Smooth muscle cell (in vitro differentiated cells): ENCODE results near the gene LRRK1. TPM values are rescaled to one million over a fixed set of nuclear protein-coding genes. Genes with fewer than 3 reads are reported as not detected.

Experiments
- DNase-seq: peaks from one replicate; lab custom pipeline; 2025; ENCODE audit not compliant: unreplicated experiment; lab: John Stamatoyannopoulos, UW
- H2AFZ ChIP-seq: fragments of 200-600 bp; sonication (generic); 2 replicates; pipeline ENCODE4 v1.6.0; 2016; ENCODE audit warnings: antibody characterized with exemption, low read depth, mild to moderate bottlenecking
- H3F3A ChIP-seq: fragments of 200-600 bp; sonication (generic); 2 replicates; pipeline ENCODE4 v1.6.0; 2017; ENCODE audit warnings: antibody characterized with exemption, low read depth
- H3K27ac ChIP-seq: fragments of 200-600 bp; sonication (generic); 2 replicates; pipeline ENCODE4 v1.5.1; 2016; ENCODE audit warnings: low read depth, mild to moderate bottlenecking
- H3K27me3 ChIP-seq: fragments of 200-600 bp; sonication (generic); 2 replicates; pipeline ENCODE4 v1.6.1; 2016; ENCODE audit warnings: low read depth, mild to moderate bottlenecking
- H3K36me3 ChIP-seq: fragments of 200-600 bp; sonication (generic); 2 replicates; pipeline ENCODE4 v1.5.1; 2016; ENCODE audit warnings: low read depth
- H3K4me1 ChIP-seq: fragments of 200-600 bp; sonication (generic); 2 replicates; pipeline ENCODE4 v1.5.1; 2016; ENCODE audit warnings: low read depth
- H3K4me2 ChIP-seq: fragments of 200-600 bp; sonication (generic); 2 replicates; pipeline ENCODE4 v1.6.0; 2016; ENCODE audit warnings: mild to moderate bottlenecking
- H3K4me3 ChIP-seq: fragments of 200-600 bp; sonication (generic); 2 replicates; pipeline ENCODE4 v1.5.1; 2016; ENCODE audit warnings: mild to moderate bottlenecking
- H3K79me2 ChIP-seq: fragments of 200-600 bp; sonication (generic); 2 replicates; pipeline ENCODE4 v1.6.0; 2016; ENCODE audit warnings: low read depth, mild to moderate bottlenecking
- H3K9ac ChIP-seq: fragments of 200-600 bp; sonication (generic); 2 replicates; pipeline ENCODE4 v1.6.0; 2016; ENCODE audit warnings: low read depth
- H3K9me3 ChIP-seq: fragments of 200-600 bp; sonication (generic); replicated peaks from 2 replicates; pipeline ENCODE4 v1.5.1; 2016; ENCODE audit warnings: low read depth
- H4K20me1 ChIP-seq: fragments of 200-600 bp; sonication (generic); 2 replicates; pipeline ENCODE4 v1.6.0; 2016; ENCODE audit warnings: low read depth
- WGBS: methylation state at CpG from one replicate; pipeline ENCODE4 v1.1.7; 2016; ENCODE audit warnings: low lambda C conversion rate; 5-methylcytosine and 5-hydroxymethylcytosine counted together
- polyA plus RNA-seq: library from polyadenylated mRNA; unstranded; fragments of >200 nt; fragmentation: Nextera tagmentation; extraction: Ambion mirVana; gene quantifications from 2 replicates; pipeline ENCODE4 v1.2.1, GENCODE V29; 2016
- total RNA-seq: library from RNA; depleted of rRNA; stranded (reverse); fragments of >200 nt; gene quantifications from 2 replicates; pipeline ENCODE4 v1.2.3, GENCODE V29; 2014
- TF ChIP-seq, protein P1 (sequence below): fragments of 200-600 bp; sonication (generic); IDR thresholded peaks from 2 replicates; pipeline ENCODE4 v1.5.1; 2017; ENCODE audit warnings: borderline replicate concordance, mild to moderate bottlenecking, antibody characterized with exemption; ENCODE audit not compliant: insufficient read depth, poor library complexity, severe bottlenecking

Gene LRRK1
- total and polyA plus RNA-seq, 2 experiments from 2014 or later, result 1.1 to 1.6 TPM

DNA sequence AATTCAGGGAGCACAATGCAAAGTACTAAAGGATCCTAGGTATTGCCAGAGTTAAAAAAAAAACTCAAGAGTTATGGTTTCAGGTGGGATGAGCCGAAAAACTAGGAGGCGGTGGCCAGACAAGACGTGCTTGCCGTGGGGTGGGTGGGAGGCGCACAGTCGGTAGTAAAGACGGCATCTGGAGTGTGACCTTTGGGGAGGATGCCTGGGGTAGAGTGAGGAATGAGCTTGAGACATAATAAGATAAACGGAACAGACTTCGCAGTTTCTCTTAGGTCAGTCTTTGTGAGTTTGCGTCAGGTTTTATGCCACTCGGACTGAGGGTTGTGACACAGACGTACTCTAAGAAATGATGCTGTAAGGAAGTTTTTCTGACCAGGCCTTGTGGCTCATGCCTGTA lies 139.6 kb downstream of the LRRK1 start:
- no peaks in the 10 kb centered on the region for H3K36me3 ChIP-seq
- H2AFZ ChIP-seq, result no peak overlapping the region
- H3F3A ChIP-seq, result no peaks in the 10 kb centered on the region
- peaks cover 13% of the 10 kb centered on the region for H3K4me1 ChIP-seq
- TF ChIP-seq, protein P1, sequence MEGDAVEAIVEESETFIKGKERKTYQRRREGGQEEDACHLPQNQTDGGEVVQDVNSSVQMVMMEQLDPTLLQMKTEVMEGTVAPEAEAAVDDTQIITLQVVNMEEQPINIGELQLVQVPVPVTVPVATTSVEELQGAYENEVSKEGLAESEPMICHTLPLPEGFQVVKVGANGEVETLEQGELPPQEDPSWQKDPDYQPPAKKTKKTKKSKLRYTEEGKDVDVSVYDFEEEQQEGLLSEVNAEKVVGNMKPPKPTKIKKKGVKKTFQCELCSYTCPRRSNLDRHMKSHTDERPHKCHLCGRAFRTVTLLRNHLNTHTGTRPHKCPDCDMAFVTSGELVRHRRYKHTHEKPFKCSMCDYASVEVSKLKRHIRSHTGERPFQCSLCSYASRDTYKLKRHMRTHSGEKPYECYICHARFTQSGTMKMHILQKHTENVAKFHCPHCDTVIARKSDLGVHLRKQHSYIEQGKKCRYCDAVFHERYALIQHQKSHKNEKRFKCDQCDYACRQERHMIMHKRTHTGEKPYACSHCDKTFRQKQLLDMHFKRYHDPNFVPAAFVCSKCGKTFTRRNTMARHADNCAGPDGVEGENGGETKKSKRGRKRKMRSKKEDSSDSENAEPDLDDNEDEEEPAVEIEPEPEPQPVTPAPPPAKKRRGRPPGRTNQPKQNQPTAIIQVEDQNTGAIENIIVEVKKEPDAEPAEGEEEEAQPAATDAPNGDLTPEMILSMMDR, result no peak
- no peak overlapping the region for H3K9ac ChIP-seq
- no peaks in the 10 kb centered on the region for H3K9me3 ChIP-seq
- H3K27me3 ChIP-seq, result no peaks in the 10 kb centered on the region
- H3K27ac ChIP-seq, result no peak overlapping the region
- no peaks in the 10 kb centered on the region for H3K79me2 ChIP-seq
- no peak overlapping the region for H3K4me3 ChIP-seq
- no peaks in the 10 kb centered on the region for H4K20me1 ChIP-seq
- WGBS, result 86% methylated on average over 12 of the region's 12 CpGs
- H3K4me2 ChIP-seq, result no peak overlapping the region
- DNase-seq, result no peak

DNA sequence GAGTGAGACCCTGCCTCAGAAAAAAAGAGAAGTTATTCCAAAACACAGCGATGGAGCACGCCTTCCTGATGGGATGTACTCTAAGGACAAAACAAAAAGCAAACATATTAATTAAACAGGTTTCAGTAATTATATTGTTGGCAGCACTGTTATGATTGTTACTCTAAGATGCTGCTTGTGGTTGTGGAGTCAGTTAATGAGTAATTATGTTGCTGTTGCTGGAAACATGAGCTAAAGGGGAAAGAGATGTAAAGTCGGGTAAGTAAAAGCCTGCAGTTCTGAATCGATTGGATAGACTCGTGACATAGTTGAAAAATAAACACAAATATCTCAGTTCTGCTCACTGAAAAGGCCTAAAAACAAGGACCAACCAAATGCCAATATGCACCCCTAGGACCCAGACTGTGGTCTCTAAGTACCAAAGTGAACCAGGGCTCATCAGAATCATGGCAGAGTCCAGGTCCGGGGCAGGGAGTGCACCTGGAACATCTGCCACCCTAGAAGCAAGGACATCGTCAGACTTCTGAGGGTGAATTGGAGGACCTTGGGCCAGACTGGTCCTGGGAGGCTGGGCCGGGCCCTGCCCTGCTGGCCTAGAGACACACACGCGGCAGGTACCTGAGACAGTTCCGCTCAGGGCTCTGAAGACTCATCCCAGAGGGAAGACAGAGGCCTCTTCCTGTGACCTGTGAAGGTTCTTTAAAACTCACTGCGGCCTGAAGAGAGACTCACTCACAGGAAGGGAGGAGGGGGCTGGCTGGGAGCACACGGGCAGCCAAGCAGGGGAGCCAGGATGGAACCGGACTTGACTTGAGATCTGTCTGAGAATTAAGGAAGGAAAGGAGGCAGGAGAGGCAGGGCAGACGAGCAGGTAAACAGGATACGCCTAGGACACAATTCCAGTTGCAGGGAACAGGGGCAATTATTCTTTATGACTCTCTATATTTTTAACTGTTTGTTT lies 140.5 kb downstream of the LRRK1 start:
- 86% methylated on average over 16 of the region's 16 CpGs for WGBS
- H3K4me1 ChIP-seq, result peaks cover 20% of the 10 kb centered on the region
- H4K20me1 ChIP-seq, result no peaks in the 10 kb centered on the region
- no peaks in the 10 kb centered on the region for H3K79me2 ChIP-seq
- TF ChIP-seq, protein P1, result no peak
- DNase-seq, result no peak
- H3K9me3 ChIP-seq, result no peaks in the 10 kb centered on the region
- no peak overlapping the region for H2AFZ ChIP-seq
- no peaks in the 10 kb centered on the region for H3F3A ChIP-seq
- H3K36me3 ChIP-seq, result no peaks in the 10 kb centered on the region
- no peak overlapping the region for H3K4me3 ChIP-seq
- no peaks in the 10 kb centered on the region for H3K27me3 ChIP-seq
- no peak overlapping the region for H3K4me2 ChIP-seq
- no peak overlapping the region for H3K9ac ChIP-seq
- H3K27ac ChIP-seq, result no peak overlapping the region

DNA sequence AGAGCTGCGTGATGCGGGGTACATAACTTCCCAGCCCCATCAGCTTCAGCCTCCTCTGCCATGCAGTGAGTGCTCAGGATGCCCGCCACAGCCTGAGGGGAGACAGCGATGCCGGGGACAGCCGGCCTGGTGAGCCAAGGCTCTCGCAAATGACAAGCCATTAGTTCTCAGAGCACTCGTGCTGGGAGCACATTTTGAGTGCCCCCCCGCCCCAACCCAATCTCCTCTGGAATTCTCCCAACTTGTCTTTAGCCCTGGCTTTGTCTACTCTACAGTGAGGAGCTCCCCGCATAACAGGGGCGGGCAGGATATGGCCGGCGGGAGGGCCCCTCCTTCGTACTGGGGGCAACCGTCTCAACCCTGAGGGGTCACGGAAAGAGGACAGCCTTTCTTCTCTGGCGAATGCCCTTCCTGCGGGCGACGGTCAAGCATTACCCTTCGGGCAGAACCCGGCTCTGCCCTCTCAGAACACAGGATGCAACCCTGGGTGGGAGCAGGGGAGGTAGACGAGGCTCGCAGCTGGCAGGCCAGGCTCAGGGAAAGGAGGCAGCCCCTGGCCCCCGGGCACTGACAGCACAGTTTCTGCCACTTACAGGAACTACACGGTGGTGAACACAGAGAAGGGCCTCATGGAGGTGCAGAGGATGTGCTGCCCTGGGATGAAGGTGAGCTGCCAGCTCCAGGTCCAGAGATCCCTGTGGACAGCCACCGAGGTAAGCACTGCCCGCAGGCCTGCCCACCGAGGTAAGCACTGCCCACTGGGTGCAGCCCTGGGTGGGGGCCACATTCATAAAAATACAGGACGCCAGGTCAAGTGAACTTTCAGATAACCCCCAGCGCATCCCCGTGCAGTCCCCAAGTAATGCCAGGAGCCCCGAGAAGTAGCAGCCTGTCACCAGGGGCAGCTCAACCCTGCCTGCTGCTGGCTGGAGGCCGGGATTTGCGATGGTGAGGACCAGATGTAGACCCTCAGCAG lies 141.7 kb downstream of the LRRK1 start:
- WGBS, result 91% methylated on average over 35 of the region's 35 CpGs
- no peaks in the 10 kb centered on the region for H3K36me3 ChIP-seq
- no peak for DNase-seq
- H3K9ac ChIP-seq, result no peak overlapping the region
- no peaks in the 10 kb centered on the region for H3K27me3 ChIP-seq
- H3K27ac ChIP-seq, result no peak overlapping the region
- H3F3A ChIP-seq, result no peaks in the 10 kb centered on the region
- H3K79me2 ChIP-seq, result no peaks in the 10 kb centered on the region
- TF ChIP-seq, protein P1, result no peak
- no peaks in the 10 kb centered on the region for H3K9me3 ChIP-seq
- H3K4me1 ChIP-seq, result peaks cover 20% of the 10 kb centered on the region
- no peak overlapping the region for H3K4me3 ChIP-seq
- no peak overlapping the region for H2AFZ ChIP-seq
- no peaks in the 10 kb centered on the region for H4K20me1 ChIP-seq
- H3K4me2 ChIP-seq, result no peak overlapping the region
